Central memory CD8-positive, alpha-beta T cell (primary cell): Measurements from ENCODE around the gene TRAIP.
A peak's percentile ranks its signal among the peaks of the same experiment; 100 is the strongest.
"Not testable (repeated sequence)": the region's sequence is repeated elsewhere in the genome, so short reads cannot be mapped to it uniquely, and the experiment has no call there.

ENCODE experiments used
- ATAC-seq: fragments of 150-1000 bp; cut with Tn5 transposase; replicated peaks from 2 replicates; pipeline ENCODE4 v1.10.0; 2022; ENCODE audit warnings: mild to moderate bottlenecking, moderate FRiP score, moderate number of reproducible peaks; ENCODE audit not compliant: poor library complexity, severe bottlenecking; ENCODE audit errors: extremely low read depth
- DNase-seq, 2 donors: peaks; one replicate each; pipeline ENCODE4 v3.0.0; 2021; ENCODE audit warnings: low spot score in 2 of 2
- H3K27ac Mint-ChIP-seq: one replicate; pipeline ENCODE4 v1.8.0; 2022; ENCODE audit warnings: low read depth, mild to moderate bottlenecking, moderate library complexity, mixed read lengths
- H3K27me3 Mint-ChIP-seq: one replicate; pipeline ENCODE4 v1.8.0; 2022; ENCODE audit warnings: mixed read lengths
- H3K36me3 Mint-ChIP-seq: one replicate; pipeline ENCODE4 v1.8.0; 2022; ENCODE audit warnings: mild to moderate bottlenecking, moderate library complexity, mixed read lengths; ENCODE audit not compliant: insufficient read depth
- H3K4me1 Mint-ChIP-seq: one replicate; pipeline ENCODE4 v1.8.0; 2022; ENCODE audit warnings: mixed read lengths
- H3K4me3 Mint-ChIP-seq: one replicate; pipeline ENCODE4 v1.8.0; 2022; ENCODE audit warnings: mild to moderate bottlenecking, moderate library complexity, mixed read lengths
- H3K9me3 Mint-ChIP-seq: one replicate; pipeline ENCODE4 v1.8.0; 2022; ENCODE audit warnings: mixed read lengths

The TRAIP gene

GRCh38 chr3:49840388-49840787 is 16.0 kb downstream of the TRAIP start:
- no peaks in the 10 kb centered on the region for H3K9me3 Mint-ChIP-seq
- H3K27ac Mint-ChIP-seq: no peak overlapping the region
- ATAC-seq (no peak), DNase-seq (no peak)
- no peak overlapping the region for H3K4me3 Mint-ChIP-seq
- peaks cover 1% of the 10 kb centered on the region for H3K36me3 Mint-ChIP-seq
- no peaks in the 10 kb centered on the region for H3K4me1 Mint-ChIP-seq
- H3K27me3 Mint-ChIP-seq: no peaks in the 10 kb centered on the region

GRCh38 chr3:49839193-49839809 is 17.1 kb downstream of the TRAIP start:
- Mint-ChIP-seq H3K4me3 (no peak overlapping the region), H3K27ac (no peak overlapping the region), H3K36me3 (peaks cover 1% of the 10 kb centered on the region), H3K4me1 (no peaks in the 10 kb centered on the region), H3K27me3 (no peaks in the 10 kb centered on the region), H3K9me3 (no peaks in the 10 kb centered on the region)
- DNase-seq (peak; percentile 69), ATAC-seq (peak; percentile 88)

GRCh38 chr3:49831341-49831740 is 25.0 kb downstream of the TRAIP start:
- Mint-ChIP-seq H3K27me3 (no peaks in the 10 kb centered on the region), H3K9me3 (no peaks in the 10 kb centered on the region), H3K4me3 (no peak overlapping the region), H3K27ac (no peak overlapping the region), H3K36me3 (no peaks in the 10 kb centered on the region), H3K4me1 (no peaks in the 10 kb centered on the region)
- no peak for DNase-seq
- no peak for ATAC-seq

- no peaks in the 10 kb centered on the region for H3K27me3 Mint-ChIP-seq
- ATAC-seq (no peak), DNase-seq (no peak)
- no peaks in the 10 kb centered on the region for H3K4me1 Mint-ChIP-seq
- no peak overlapping the region for H3K27ac Mint-ChIP-seq
- H3K9me3 Mint-ChIP-seq: no peaks in the 10 kb centered on the region
- H3K4me3 Mint-ChIP-seq: no peak overlapping the region
- H3K36me3 Mint-ChIP-seq: no peaks in the 10 kb centered on the region
Observed at GRCh38 chr3:49826016-49826415, 30.3 kb downstream of the TRAIP start.

GRCh38 chr3:49823131-49823530 is 33.2 kb downstream of the TRAIP start:
- not testable (repeated sequence) for H3K27me3 Mint-ChIP-seq, H3K36me3 Mint-ChIP-seq, ATAC-seq, H3K4me3 Mint-ChIP-seq, DNase-seq, H3K4me1 Mint-ChIP-seq, H3K9me3 Mint-ChIP-seq
- H3K27ac Mint-ChIP-seq: peak overlapping the region; percentile 55

GRCh38 chr3:49813497-49814174 is 42.7 kb downstream of the TRAIP start, which contains the start of gene UBA7:
Gene UBA7 (minus strand): TSS chr3:49813953. CDS start chr3:49813787, 166 bp downstream.
- H3K36me3 Mint-ChIP-seq: peaks cover 18% of the 10 kb centered on the region
- H3K4me1 Mint-ChIP-seq: peaks cover 22% of the 10 kb centered on the region
- H3K27me3 Mint-ChIP-seq: no peaks in the 10 kb centered on the region
- H3K4me3 Mint-ChIP-seq: peak within 1 kb of the TSS; percentile 93
- ATAC-seq: peak; percentile 85
- DNase-seq: no peak
- H3K27ac Mint-ChIP-seq: peak within 1 kb of the TSS; percentile 93
- H3K9me3 Mint-ChIP-seq: no peaks in the 10 kb centered on the region

GRCh38 chr3:49812916-49813496 is 43.4 kb downstream of the TRAIP start:
- DNase-seq: no peak
- Mint-ChIP-seq H3K4me1 (peaks cover 22% of the 10 kb centered on the region), H3K4me3 (peak overlapping the region; percentile 93), H3K9me3 (no peaks in the 10 kb centered on the region), H3K36me3 (peaks cover 18% of the 10 kb centered on the region), H3K27me3 (no peaks in the 10 kb centered on the region), H3K27ac (peak overlapping the region; percentile 93)
- ATAC-seq: no peak

- no peak for DNase-seq
- H3K27ac Mint-ChIP-seq: peak overlapping the region; percentile 38
- no peak for ATAC-seq
- peaks cover 29% of the 10 kb centered on the region for H3K4me1 Mint-ChIP-seq
- H3K36me3 Mint-ChIP-seq: peaks cover 20% of the 10 kb centered on the region
- H3K9me3 Mint-ChIP-seq: no peaks in the 10 kb centered on the region
- no peaks in the 10 kb centered on the region for H3K27me3 Mint-ChIP-seq
- no peak overlapping the region for H3K4me3 Mint-ChIP-seq
Observed at GRCh38 chr3:49807431-49808114, 48.8 kb downstream of the TRAIP start.

- DNase-seq (no peak), ATAC-seq (no peak)
- Mint-ChIP-seq H3K27ac (peak overlapping the region; percentile 38), H3K9me3 (no peaks in the 10 kb centered on the region), H3K36me3 (peaks cover 20% of the 10 kb centered on the region), H3K4me1 (peaks cover 34% of the 10 kb centered on the region), H3K4me3 (no peak overlapping the region), H3K27me3 (no peaks in the 10 kb centered on the region)
Observed at GRCh38 chr3:49806850-49807249, 49.5 kb downstream of the TRAIP start.

GRCh38 chr3:49805897-49806701 is 50.3 kb downstream of the TRAIP start:
- DNase-seq (no peak), ATAC-seq (no peak)
- peaks cover 35% of the 10 kb centered on the region for H3K4me1 Mint-ChIP-seq
- peaks cover 20% of the 10 kb centered on the region for H3K36me3 Mint-ChIP-seq
- H3K27me3 Mint-ChIP-seq: no peaks in the 10 kb centered on the region
- peak overlapping the region; percentile 72 for H3K27ac Mint-ChIP-seq
- peak overlapping the region; percentile 19 for H3K4me3 Mint-ChIP-seq
- H3K9me3 Mint-ChIP-seq: no peaks in the 10 kb centered on the region

- Mint-ChIP-seq H3K9me3 (no peaks in the 10 kb centered on the region), H3K27me3 (no peaks in the 10 kb centered on the region), H3K27ac (peak overlapping the region; percentile 72), H3K4me3 (peak overlapping the region; percentile 19), H3K4me1 (peaks cover 35% of the 10 kb centered on the region), H3K36me3 (peaks cover 17% of the 10 kb centered on the region)
- ATAC-seq (no peak), DNase-seq (no peak)
Observed at GRCh38 chr3:49805367-49805782, 51.0 kb downstream of the TRAIP start.
